ENCODE data around the gene SOX9. TPM values are rescaled to one million over a fixed set of nuclear protein-coding genes. Genes with fewer than 3 reads are reported as not detected.

SOX9 gene
- polyA plus RNA-seq, 1 donor (not counting 4 experiments of a cell fraction or from before 2014, with no cell fraction given) = 15.8 TPM

- H3K4me1 ChIP-seq (ENCODE audit: control insufficient read depth, extremely low read depth, insufficient read depth, low read length) = no peaks in the 10 kb centered on the region
- H3K36me3 ChIP-seq (ENCODE audit: control insufficient read depth in 2 of 2, extremely low read depth in 1 of 2, insufficient read depth in 2 of 2, low read length in 2 of 2) = no peaks in the 10 kb centered on the region
- TF ChIP-seq EZH2 (IDR thresholded peaks at IDR 0.05; ENCODE audit: low read length) (no peak), CTCF (optimal IDR thresholded peaks at IDR 0.05 in 1 of 3, IDR thresholded peaks at IDR 0.05 in 1 of 3, conservative IDR thresholded peaks at IDR 0.05 in 1 of 3; ENCODE audit: extremely low read depth in 1 of 3, insufficient read depth in 2 of 3, low read length in 3 of 3) (no peak)
- no peaks in the 10 kb centered on the region for H3K9me3 ChIP-seq (ENCODE audit: control insufficient read depth, low read depth, low read length)
- no peaks in the 10 kb centered on the region for H3K9me1 ChIP-seq (ENCODE audit: control insufficient read depth, extremely low read depth, insufficient read depth, low read length)
- no peaks in the 10 kb centered on the region for H3K79me2 ChIP-seq (ENCODE audit: control insufficient read depth, insufficient read depth, low read length)
- H3K4me2 ChIP-seq (ENCODE audit: control insufficient read depth, extremely low read depth, insufficient read depth, low read depth, low read length) = no peak overlapping the region
- no peak overlapping the region for H3K9ac ChIP-seq (ENCODE audit: control insufficient read depth, extremely low read depth, insufficient read depth, low read length)
- no peak overlapping the region for H3K27ac ChIP-seq (ENCODE audit: control insufficient read depth, insufficient read depth, low read length)
- H3K4me3 ChIP-seq (ENCODE audit: control insufficient read depth in 2 of 3, extremely low read depth in 1 of 3, insufficient read depth in 2 of 3, low read depth in 1 of 3, low read length in 3 of 3) = no peak overlapping the region
- H2AFZ ChIP-seq (ENCODE audit: control insufficient read depth, low read length) = no peak overlapping the region
- DNase-seq (ENCODE audit: low read depth, low spot score) (no peak), FAIRE-seq (no peak)
- H3K27me3 ChIP-seq (ENCODE audit: control insufficient read depth, extremely low read depth, insufficient read depth, low read length) = peaks cover 10% of the 10 kb centered on the region
- dilution Hi-C loops (cut with MboI; ENCODE audit: extremely low pct_ligation_motif_present, low sequenced_read_pairs) = no loop called here
- no peaks in the 10 kb centered on the region for H4K20me1 ChIP-seq (ENCODE audit: control insufficient read depth, extremely low read depth, insufficient read depth, low read length)
Measured at GRCh38 chr17:72150632-72151460, 30.0 kb downstream of the SOX9 start.

GRCh38 chr17:72151565-72152386 is 31.0 kb downstream of the SOX9 start:
- no peak for FAIRE-seq
- TF ChIP-seq CTCF (optimal IDR thresholded peaks at IDR 0.05 in 1 of 3, IDR thresholded peaks at IDR 0.05 in 1 of 3, conservative IDR thresholded peaks at IDR 0.05 in 1 of 3; ENCODE audit: extremely low read depth in 1 of 3, insufficient read depth in 2 of 3, low read length in 3 of 3) = no peak
- no peak for TF ChIP-seq EZH2 (IDR thresholded peaks at IDR 0.05; ENCODE audit: low read length)
- H3K36me3 ChIP-seq (ENCODE audit: control insufficient read depth in 2 of 2, extremely low read depth in 1 of 2, insufficient read depth in 2 of 2, low read length in 2 of 2) = no peaks in the 10 kb centered on the region
- no peak for DNase-seq (ENCODE audit: low read depth, low spot score)
- H3K9ac ChIP-seq (ENCODE audit: control insufficient read depth, extremely low read depth, insufficient read depth, low read length) = no peak overlapping the region
- H3K4me3 ChIP-seq (ENCODE audit: control insufficient read depth in 2 of 3, extremely low read depth in 1 of 3, insufficient read depth in 2 of 3, low read depth in 1 of 3, low read length in 3 of 3) = no peak overlapping the region
- peaks cover 10% of the 10 kb centered on the region for H3K27me3 ChIP-seq (ENCODE audit: control insufficient read depth, extremely low read depth, insufficient read depth, low read length)
- H3K79me2 ChIP-seq (ENCODE audit: control insufficient read depth, insufficient read depth, low read length) = no peaks in the 10 kb centered on the region
- H3K9me1 ChIP-seq (ENCODE audit: control insufficient read depth, extremely low read depth, insufficient read depth, low read length) = no peaks in the 10 kb centered on the region
- no peaks in the 10 kb centered on the region for H4K20me1 ChIP-seq (ENCODE audit: control insufficient read depth, extremely low read depth, insufficient read depth, low read length)
- H3K27ac ChIP-seq (ENCODE audit: control insufficient read depth, insufficient read depth, low read length) = no peak overlapping the region
- no peak overlapping the region for H3K4me2 ChIP-seq (ENCODE audit: control insufficient read depth, extremely low read depth, insufficient read depth, low read depth, low read length)
- no peaks in the 10 kb centered on the region for H3K9me3 ChIP-seq (ENCODE audit: control insufficient read depth, low read depth, low read length)
- dilution Hi-C loops (cut with MboI; ENCODE audit: extremely low pct_ligation_motif_present, low sequenced_read_pairs) = no loop called here
- no peaks in the 10 kb centered on the region for H3K4me1 ChIP-seq (ENCODE audit: control insufficient read depth, extremely low read depth, insufficient read depth, low read length)
- H2AFZ ChIP-seq (ENCODE audit: control insufficient read depth, low read length) = no peak overlapping the region

All from keratinocyte (primary cell).